Muscle layer of colon (tissue), 2 donors: ENCODE data around the gene PGGHG.
"Not testable (repeated sequence)": the region's sequence is repeated elsewhere in the genome, so short reads cannot be mapped to it uniquely, and the experiment has no call there.

Source experiments
- H3K27ac ChIP-seq: one replicate; pipeline ENCODE4 v1.7.0; 2013; ENCODE audit warnings: low read depth, mild to moderate bottlenecking, low read length, moderate library complexity
- H3K27me3 ChIP-seq, 2 donors: one replicate each; pipeline ENCODE4 v1.7.0; 2013; ENCODE audit warnings: low read length in 2 of 2, mild to moderate bottlenecking in 2 of 2; ENCODE audit not compliant: insufficient read depth in 2 of 2, control insufficient read depth in 1 of 2
- H3K36me3 ChIP-seq: one replicate; pipeline ENCODE4 v1.7.0; 2013; ENCODE audit warnings: mild to moderate bottlenecking, low read length; ENCODE audit not compliant: insufficient read depth
- H3K4me1 ChIP-seq: one replicate; pipeline ENCODE4 v1.7.0; 2013; ENCODE audit warnings: mild to moderate bottlenecking, low read length; ENCODE audit not compliant: insufficient read depth
- H3K4me3 ChIP-seq, 2 donors: one replicate each; pipeline ENCODE4 v1.7.0; 2013; ENCODE audit warnings: low read length in 2 of 2, low read depth in 1 of 2, mild to moderate bottlenecking in 1 of 2, moderate library complexity in 1 of 2
- H3K9ac ChIP-seq: one replicate; pipeline ENCODE4 v1.7.0; 2013; ENCODE audit warnings: low read length
- H3K9me3 ChIP-seq: one replicate; pipeline ENCODE4 v1.7.0; 2013; ENCODE audit warnings: mild to moderate bottlenecking, low read length
- donor health status: abdominal sarcoma.
- donor health status: Adenocarcinoma of cecum.

The PGGHG gene

GRCh38 chr11:324593-325517 lies 35.9 kb downstream of the PGGHG start:
- peak overlapping the region in 1 of 2 donors; percentile 8 for H3K4me3 ChIP-seq

GRCh38 chr11:325796-326591 lies 37.1 kb downstream of the PGGHG start:
- no peaks in the 10 kb centered on the region for H3K27me3 ChIP-seq
- H3K9ac ChIP-seq = peak overlapping the region; percentile 55
- H3K27ac ChIP-seq = peak overlapping the region; percentile 86
- no peaks in the 10 kb centered on the region for H3K36me3 ChIP-seq
- peaks cover 33% of the 10 kb centered on the region for H3K4me1 ChIP-seq
- H3K4me3 ChIP-seq = peak overlapping the region in 1 of 2 donors; percentile 11
- no peaks in the 10 kb centered on the region for H3K9me3 ChIP-seq

More at GRCh38 chr11:324593-325517, 35.9 kb downstream of the PGGHG start:
- not testable (repeated sequence) for H3K27me3 ChIP-seq, H3K9me3 ChIP-seq, H3K36me3 ChIP-seq
- Histone ChIP-seq H3K4me1 (peaks cover 33% of the 10 kb centered on the region), H3K9ac (peak overlapping the region; percentile 21), H3K27ac (peak overlapping the region; percentile 86)

- Histone ChIP-seq H3K4me3 (no peak overlapping the region), H3K27ac (peak overlapping the region; percentile 86), H3K9me3 (no peaks in the 10 kb centered on the region), H3K36me3 (no peaks in the 10 kb centered on the region), H3K9ac (peak overlapping the region; percentile 55), H3K27me3 (no peaks in the 10 kb centered on the region), H3K4me1 (peaks cover 33% of the 10 kb centered on the region)
Observed at GRCh38 chr11:326592-326841, 37.6 kb downstream of the PGGHG start.

DNA sequence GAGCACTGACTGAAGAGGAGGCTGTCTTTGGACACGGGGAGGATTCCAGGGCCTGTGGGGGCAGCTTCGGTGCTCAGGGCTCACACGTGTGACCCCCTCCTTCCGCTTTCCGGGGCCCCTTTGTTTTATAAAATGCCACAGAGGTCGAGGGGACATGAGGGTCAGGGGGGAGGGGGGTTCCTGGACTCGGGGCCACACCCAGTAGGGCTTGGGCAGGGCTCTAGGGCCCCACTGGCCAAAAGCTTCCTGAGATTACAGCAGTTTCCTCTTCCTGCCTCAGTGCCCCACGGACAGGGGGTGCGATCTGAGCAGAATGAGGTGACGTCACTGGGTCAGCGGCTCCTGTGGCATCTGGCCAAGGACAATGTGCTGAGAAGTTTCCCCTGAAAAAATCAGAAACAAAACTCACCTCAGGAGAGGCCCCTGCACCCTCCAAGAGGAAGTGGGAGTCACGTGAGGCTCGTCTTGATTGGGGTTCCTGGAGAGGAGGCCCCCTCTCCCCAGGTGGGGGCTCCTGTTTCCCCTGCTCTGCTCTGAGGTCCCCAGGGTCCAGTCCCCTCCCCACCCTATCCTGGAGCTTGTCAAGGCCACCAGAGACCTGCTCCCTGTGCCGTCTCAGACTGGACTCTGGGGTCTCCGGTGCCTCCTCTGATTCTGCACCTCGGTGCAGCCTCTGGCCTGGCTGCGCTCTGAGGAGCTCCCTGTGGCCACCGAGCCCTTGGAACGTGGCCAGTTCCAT lies 38.1 kb downstream of the PGGHG start:
- no peaks in the 10 kb centered on the region for H3K27me3 ChIP-seq
- no peaks in the 10 kb centered on the region for H3K36me3 ChIP-seq
- H3K4me3 ChIP-seq = no peak overlapping the region
- H3K4me1 ChIP-seq = peaks cover 33% of the 10 kb centered on the region
- no peaks in the 10 kb centered on the region for H3K9me3 ChIP-seq
- H3K27ac ChIP-seq = peak overlapping the region; percentile 86
- H3K9ac ChIP-seq = peak overlapping the region; percentile 55

DNA sequence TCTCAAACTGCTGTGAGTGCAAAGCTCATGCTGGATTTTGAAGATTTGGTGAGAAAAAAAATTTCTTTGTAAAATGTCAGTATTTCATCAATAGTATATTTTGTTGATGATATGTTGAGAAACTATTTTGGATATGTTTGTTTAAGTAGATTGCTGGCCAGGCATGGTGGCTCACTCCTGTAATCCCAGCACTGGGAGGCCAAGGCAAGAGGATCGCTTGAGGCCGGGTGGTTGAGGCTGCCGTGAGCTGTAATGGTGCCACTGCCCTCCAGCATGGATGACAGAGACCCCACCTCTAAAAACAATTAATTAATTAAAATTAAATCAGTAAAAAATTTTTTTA lies 38.6 kb downstream of the PGGHG start:
- Histone ChIP-seq H3K9ac (no peak overlapping the region), H3K9me3 (no peaks in the 10 kb centered on the region), H3K36me3 (no peaks in the 10 kb centered on the region), H3K27ac (peak overlapping the region; percentile 86), H3K4me1 (peaks cover 33% of the 10 kb centered on the region), H3K27me3 (no peaks in the 10 kb centered on the region), H3K4me3 (no peak overlapping the region)

GRCh38 chr11:328012-328411 lies 39.1 kb downstream of the PGGHG start:
- Histone ChIP-seq H3K36me3 (no peaks in the 10 kb centered on the region), H3K9me3 (no peaks in the 10 kb centered on the region), H3K4me1 (peaks cover 33% of the 10 kb centered on the region), H3K27ac (no peak overlapping the region), H3K27me3 (no peaks in the 10 kb centered on the region), H3K9ac (no peak overlapping the region), H3K4me3 (no peak overlapping the region)

GRCh38 chr11:328516-329100 lies 39.7 kb downstream of the PGGHG start:
- H3K9me3 ChIP-seq, H3K27ac ChIP-seq, H3K9ac ChIP-seq, H3K27me3 ChIP-seq, H3K36me3 ChIP-seq, H3K4me3 ChIP-seq: not testable (repeated sequence)
- peaks cover 33% of the 10 kb centered on the region for H3K4me1 ChIP-seq

- no peaks in the 10 kb centered on the region for H3K27me3 ChIP-seq
- peaks cover 23% of the 10 kb centered on the region for H3K4me1 ChIP-seq
Observed at GRCh38 chr11:329886-330253, 40.9 kb downstream of the PGGHG start.

DNA sequence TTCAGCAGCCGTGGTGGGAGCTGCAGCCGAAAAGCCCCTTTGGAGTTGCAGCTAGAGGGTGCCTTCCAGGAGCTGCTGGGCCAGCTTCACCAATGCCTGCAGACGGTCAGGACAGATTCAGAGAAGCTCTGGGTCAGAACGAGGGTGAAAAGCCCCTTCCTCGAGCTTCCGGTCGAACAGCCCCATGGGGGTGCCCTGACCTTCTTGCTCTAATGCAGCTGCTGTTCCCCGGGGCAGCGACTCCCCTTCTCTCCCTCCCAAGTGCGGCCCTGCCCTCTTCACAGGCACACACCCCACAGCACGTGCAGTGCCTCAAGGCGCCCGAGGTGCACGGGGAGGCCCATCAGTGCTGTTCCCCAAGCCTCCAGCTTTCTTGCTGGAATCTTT lies 41.4 kb downstream of the PGGHG start:
- Histone ChIP-seq H3K4me1 (peaks cover 23% of the 10 kb centered on the region), H3K9ac (no peak overlapping the region), H3K4me3 (no peak overlapping the region), H3K36me3 (no peaks in the 10 kb centered on the region), H3K27me3 (no peaks in the 10 kb centered on the region), H3K27ac (no peak overlapping the region), H3K9me3 (no peaks in the 10 kb centered on the region)

More at GRCh38 chr11:329886-330253, 40.9 kb downstream of the PGGHG start:
- H3K36me3 ChIP-seq = no peaks in the 10 kb centered on the region
- no peaks in the 10 kb centered on the region for H3K9me3 ChIP-seq
- no peak overlapping the region for H3K27ac ChIP-seq
- no peak overlapping the region for H3K9ac ChIP-seq
- no peak overlapping the region for H3K4me3 ChIP-seq

DNA sequence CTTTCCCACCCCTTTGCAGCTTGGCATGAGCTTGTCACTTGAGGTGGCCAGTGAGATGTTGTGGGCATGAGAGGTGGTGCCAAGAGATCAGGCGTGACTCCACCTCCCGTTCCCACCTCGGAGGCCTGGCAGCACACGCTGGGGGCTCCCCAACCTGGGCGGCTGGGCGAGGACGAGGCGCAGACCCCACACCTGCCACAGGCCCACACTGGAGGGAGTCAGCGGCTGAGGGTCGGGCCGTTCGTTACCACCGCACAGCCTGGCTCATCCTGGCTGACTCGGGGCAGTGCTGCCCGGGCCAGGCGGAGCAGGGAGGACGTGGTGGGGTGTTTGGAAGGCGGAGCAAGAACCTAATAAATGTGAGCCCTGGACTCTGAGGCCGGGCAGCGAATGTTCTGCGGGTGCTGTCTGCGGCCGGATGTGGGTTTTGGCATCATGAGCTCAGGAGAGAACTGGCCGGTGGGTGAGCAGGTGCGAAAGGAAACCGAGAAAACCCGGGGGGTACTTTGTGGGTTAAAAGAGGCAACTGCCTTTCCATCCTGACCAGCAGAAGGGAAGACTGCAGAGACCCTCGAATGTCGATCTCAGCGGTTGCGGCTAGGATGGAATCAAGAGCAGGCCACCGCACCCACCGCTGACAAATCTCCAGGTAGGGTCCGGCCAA lies 41.9 kb downstream of the PGGHG start:
- Histone ChIP-seq H3K4me3 (no peak overlapping the region), H3K27ac (no peak overlapping the region), H3K4me1 (peaks cover 24% of the 10 kb centered on the region), H3K9ac (no peak overlapping the region), H3K27me3 (no peaks in the 10 kb centered on the region), H3K9me3 (no peaks in the 10 kb centered on the region), H3K36me3 (no peaks in the 10 kb centered on the region)
